Keratinocyte (primary cell): Measurements from ENCODE around the gene PRM1.

Experiments used
- EZH2 ChIP-seq: IDR thresholded peaks from one replicate; pipeline ENCODE4 v1.6.1; 2012; ENCODE audit warnings: inconsistent platforms, mild to moderate bottlenecking, low read length, moderate library complexity
- TF ChIP-seq, protein P1 (sequence below), 3 experiments: IDR thresholded peaks in 1 of 3; conservative IDR thresholded peaks in 1 of 3; optimal IDR thresholded peaks in 1 of 3; 2 replicates in 2 of 3; 3 replicates in 1 of 3; pipeline versions ENCODE3 to v1.5.1; 2011; ENCODE audit warnings: low read length in 3 of 3, mild to moderate bottlenecking in 3 of 3, moderate library complexity in 2 of 3, control low read depth in 1 of 3, inconsistent platforms in 1 of 3; ENCODE audit not compliant: insufficient read depth in 2 of 3; ENCODE audit errors: extremely low read depth in 1 of 3

DNA sequence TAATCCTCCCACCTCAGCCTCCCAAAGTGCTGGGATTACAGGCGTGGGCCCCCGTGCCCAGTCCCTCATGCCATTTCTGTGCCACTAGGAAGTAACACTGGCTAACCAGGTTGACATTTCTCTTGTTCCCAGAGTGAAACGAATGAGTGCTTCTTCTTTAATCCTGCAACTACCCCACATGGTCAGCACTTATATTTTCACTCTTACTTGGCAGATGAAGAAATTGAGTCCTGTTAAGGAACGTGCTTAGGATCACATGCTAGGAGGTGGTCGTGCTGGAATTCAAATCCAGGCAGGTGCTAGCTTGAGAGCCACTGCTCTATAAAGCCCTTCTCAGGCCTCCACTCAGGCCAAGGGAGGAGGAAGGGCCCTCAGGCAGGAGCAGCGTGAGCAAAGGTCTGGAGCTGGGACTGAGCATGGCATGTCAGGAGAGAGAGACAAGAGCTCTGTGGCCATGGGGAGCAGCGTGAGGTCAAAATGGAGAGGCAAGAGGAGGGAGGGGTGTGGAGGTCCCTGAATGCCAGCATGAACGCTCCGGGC lies 45.7 kb upstream of the PRM1 start:
- TF ChIP-seq, protein P1, sequence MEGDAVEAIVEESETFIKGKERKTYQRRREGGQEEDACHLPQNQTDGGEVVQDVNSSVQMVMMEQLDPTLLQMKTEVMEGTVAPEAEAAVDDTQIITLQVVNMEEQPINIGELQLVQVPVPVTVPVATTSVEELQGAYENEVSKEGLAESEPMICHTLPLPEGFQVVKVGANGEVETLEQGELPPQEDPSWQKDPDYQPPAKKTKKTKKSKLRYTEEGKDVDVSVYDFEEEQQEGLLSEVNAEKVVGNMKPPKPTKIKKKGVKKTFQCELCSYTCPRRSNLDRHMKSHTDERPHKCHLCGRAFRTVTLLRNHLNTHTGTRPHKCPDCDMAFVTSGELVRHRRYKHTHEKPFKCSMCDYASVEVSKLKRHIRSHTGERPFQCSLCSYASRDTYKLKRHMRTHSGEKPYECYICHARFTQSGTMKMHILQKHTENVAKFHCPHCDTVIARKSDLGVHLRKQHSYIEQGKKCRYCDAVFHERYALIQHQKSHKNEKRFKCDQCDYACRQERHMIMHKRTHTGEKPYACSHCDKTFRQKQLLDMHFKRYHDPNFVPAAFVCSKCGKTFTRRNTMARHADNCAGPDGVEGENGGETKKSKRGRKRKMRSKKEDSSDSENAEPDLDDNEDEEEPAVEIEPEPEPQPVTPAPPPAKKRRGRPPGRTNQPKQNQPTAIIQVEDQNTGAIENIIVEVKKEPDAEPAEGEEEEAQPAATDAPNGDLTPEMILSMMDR (optimal IDR thresholded peaks at IDR 0.05 in 1 of 3, IDR thresholded peaks at IDR 0.05 in 1 of 3, conservative IDR thresholded peaks at IDR 0.05 in 1 of 3; ENCODE audit: extremely low read depth in 1 of 3, insufficient read depth in 2 of 3, low read length in 3 of 3): no peak
- TF ChIP-seq EZH2: no peak
